Psoas muscle (tissue), 8 donors: ENCODE measurements around the gene STOX2. TPM values are rescaled to one million over a fixed set of nuclear protein-coding genes. Genes with fewer than 3 reads are reported as not detected.

Experiments
- ATAC-seq, 4 donors: fragments of 200-7000 bp; cut with Tn5 transposase; one replicate each; pipeline ENCODE4 v1.9.1; 2020; ENCODE audit warnings: moderate library complexity in 3 of 4, mild to moderate bottlenecking in 2 of 4
- DNase-seq, 2 donors: peaks; one replicate each; pipeline ENCODE4 v3.0.0-alpha.2; 2020
- H3K27ac ChIP-seq: fragments of 200-600 bp; one replicate; pipeline ENCODE4 v1.8.0; 2022
- H3K27me3 ChIP-seq, 3 donors: fragments of 200-600 bp in 1 of 3; one replicate each; pipeline versions ENCODE4 v1.6.1 to v1.8.0; 2013 to 2022; ENCODE audit warnings: low read length in 2 of 3, mild to moderate bottlenecking in 2 of 3, moderate library complexity in 1 of 3; ENCODE audit not compliant: insufficient read depth in 3 of 3
- H3K36me3 ChIP-seq, 2 donors: fragments of 200-600 bp in 1 of 2; one replicate each; pipeline versions ENCODE4 v1.6.1 to v1.8.0; 2013 to 2022; ENCODE audit warnings: low read depth in 1 of 2, mild to moderate bottlenecking in 1 of 2, moderate library complexity in 1 of 2; ENCODE audit not compliant: insufficient read depth in 1 of 2
- H3K4me1 ChIP-seq: fragments of 200-600 bp; one replicate; pipeline ENCODE4 v1.8.0; 2022
- H3K4me3 ChIP-seq: fragments of 200-600 bp; one replicate; pipeline ENCODE4 v1.8.0; 2022; ENCODE audit warnings: mild to moderate bottlenecking
- H3K9me3 ChIP-seq: fragments of 200-600 bp; one replicate; pipeline ENCODE4 v1.8.0; 2022
- CTCF ChIP-seq: fragments of 200-600 bp; IDR thresholded peaks from one replicate; pipeline ENCODE4 v1.8.0; 2022; ENCODE audit warnings: antibody characterized with exemption
- WGBS, 3 donors: extraction: QIAGEN DNeasy Blood & Tissue Kit; methylation state at CpG; one replicate each; pipeline versions ENCODE4 v1.1.6 to v1.1.7; 2013; 5-methylcytosine and 5-hydroxymethylcytosine counted together
- intact Hi-C, 2 donors: fragments of 100-400 bp; cut with DNase I; formaldehyde crosslinking; loops; one replicate each; pipeline versions ENCODE4 v1.11.0 to v1.14.2; 2022
- polyA plus RNA-seq, 3 donors: library from polyadenylated mRNA; stranded (reverse); fragments of 200-250 nt; gene quantifications; one replicate each; pipeline ENCODE4 v1.2.3, GENCODE V29; 2013
- total RNA-seq, 4 donors: library from RNA; stranded (reverse); fragmentation: NEBNext Ultra II Directional in 2 of 4; extraction: Animal tissue kit (Norgen Biotek cat#: 25700) in 2 of 4; gene quantifications; one replicate each; pipeline versions ENCODE4 v1.2.1 to v1.2.4, GENCODE V29; 2021 to 2023
- donor health status: healthy with polysubstance abuse.
- donor health status: DM: no; HTN: no; CAD: no; lungs with moderate emphysema.
- donor health status: Bipolar disorder and iron deficiency.
- donor health status: healthy.
- donor health status: DM: yes; HTN: yes; CAD: no.
- donor health status: DM: no; HTN: no; CAD: no.
- donor health status: DM: no; HTN: no; CAD: no.
- donor health status: DM: yes; HTN: yes; CAD: no.

STOX2 gene
- total and polyA plus RNA-seq, 7 donors, result 0.41 to 9.3 (median 3.4) TPM

DNA sequence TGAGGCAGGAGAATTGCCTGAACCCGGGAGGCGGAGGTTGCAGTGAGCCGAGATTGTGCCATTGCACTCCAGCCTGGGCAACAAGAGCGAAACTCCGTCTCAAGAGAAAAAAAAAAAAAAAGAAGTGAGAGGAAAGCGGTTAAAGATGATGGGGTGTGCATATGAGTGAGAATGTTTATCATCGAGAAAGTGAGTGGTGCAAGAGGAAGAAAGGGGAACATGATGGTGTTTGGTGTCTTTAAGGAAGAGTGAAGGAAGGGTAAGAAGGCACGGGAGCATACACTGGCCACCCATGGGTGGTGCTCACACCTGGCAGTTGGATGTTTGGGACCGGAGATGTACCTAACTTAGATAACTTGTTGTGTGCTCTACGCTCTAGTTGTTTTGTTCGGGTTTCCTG lies 62.2 kb downstream of the STOX2 start:
- H3K27ac ChIP-seq, result no peak overlapping the region
- H3K4me3 ChIP-seq, result no peak overlapping the region
- no peaks in the 10 kb centered on the region for H3K9me3 ChIP-seq
- WGBS, 3 donors, result 92 to 97% (median 94%) methylated on average over 11 of the region's 11 CpGs
- no peak for TF ChIP-seq CTCF
- H3K27me3 ChIP-seq, result no peaks in the 10 kb centered on the region
- ATAC-seq (no peak), DNase-seq (no peak)
- no peaks in the 10 kb centered on the region for H3K4me1 ChIP-seq
- intact Hi-C loops, result no loop called here
- H3K36me3 ChIP-seq, result no peaks in the 10 kb centered on the region

GRCh38 chr4:183968502-183968901 lies 63.4 kb downstream of the STOX2 start:
- 59 to 65% (median 63%) methylated on average over 6 of the region's 6 CpGs for WGBS, 3 donors
- DNase-seq, result no peak
- peaks cover 2% of the 10 kb centered on the region for H3K9me3 ChIP-seq
- no peaks in the 10 kb centered on the region for H3K36me3 ChIP-seq
- no peak for TF ChIP-seq CTCF
- no peak overlapping the region for H3K27ac ChIP-seq
- intact Hi-C loops, result no loop called here
- H3K4me1 ChIP-seq, result no peaks in the 10 kb centered on the region
- no peak for ATAC-seq
- H3K27me3 ChIP-seq, result no peaks in the 10 kb centered on the region
- no peak overlapping the region for H3K4me3 ChIP-seq

DNA sequence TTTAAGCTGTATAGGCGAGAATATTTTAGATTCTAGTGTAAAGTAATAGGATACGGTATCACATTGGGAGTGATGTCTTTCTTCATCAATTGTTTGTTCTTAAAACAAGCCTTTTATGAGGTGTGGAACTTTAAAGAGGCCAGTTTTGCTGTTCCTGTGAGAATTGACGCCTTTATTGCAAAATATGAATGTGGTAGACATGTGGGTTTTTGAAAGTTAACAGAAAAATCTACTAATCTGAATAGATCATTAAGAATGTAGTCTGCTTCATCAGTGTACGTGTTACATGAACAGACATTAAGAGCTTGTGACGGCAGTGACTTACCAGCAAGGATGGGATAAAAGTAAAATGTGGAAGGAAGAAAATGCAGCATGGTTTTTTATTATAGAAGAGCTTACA lies 63.8 kb downstream of the STOX2 start:
- Histone ChIP-seq H3K36me3 (no peaks in the 10 kb centered on the region), H3K4me1 (no peaks in the 10 kb centered on the region), H3K4me3 (no peak overlapping the region), H3K9me3 (peaks cover 7% of the 10 kb centered on the region), H3K27ac (no peak overlapping the region), H3K27me3 (no peaks in the 10 kb centered on the region)
- intact Hi-C loops, result no loop called here
- TF ChIP-seq CTCF, result no peak
- ATAC-seq (no peak), DNase-seq (no peak)
- 82 to 92% (median 84%) methylated on average over 5 of the region's 5 CpGs for WGBS, 3 donors

DNA sequence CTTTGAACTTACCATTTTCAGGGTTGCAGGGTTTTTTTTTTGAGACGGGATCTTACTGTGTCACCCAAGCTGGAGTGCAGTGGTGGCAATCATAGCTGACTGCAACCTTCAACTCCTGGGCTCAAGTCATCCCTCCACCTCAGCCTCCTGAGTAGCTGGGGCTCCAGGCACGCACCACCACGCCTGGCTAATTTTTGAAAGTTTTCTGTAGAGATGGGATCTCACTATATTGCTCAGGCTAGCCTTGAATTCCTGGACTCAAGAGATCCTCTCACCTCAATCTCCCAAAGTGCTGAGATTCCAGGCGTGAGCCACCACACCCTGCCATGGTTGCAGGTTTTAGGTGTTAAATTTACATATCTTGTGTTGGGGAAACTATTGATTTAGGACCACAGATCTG lies 64.5 kb downstream of the STOX2 start:
- no peaks in the 10 kb centered on the region for H3K27me3 ChIP-seq
- 92 to 98% (median 93%) methylated on average over 4 of the region's 4 CpGs for WGBS, 3 donors
- ATAC-seq, result no peak
- no peak for DNase-seq
- no peak overlapping the region for H3K27ac ChIP-seq
- H3K36me3 ChIP-seq, result no peaks in the 10 kb centered on the region
- peaks cover 13% of the 10 kb centered on the region for H3K9me3 ChIP-seq
- intact Hi-C loops, result no loop called here
- no peaks in the 10 kb centered on the region for H3K4me1 ChIP-seq
- no peak overlapping the region for H3K4me3 ChIP-seq
- TF ChIP-seq CTCF, result no peak

DNA sequence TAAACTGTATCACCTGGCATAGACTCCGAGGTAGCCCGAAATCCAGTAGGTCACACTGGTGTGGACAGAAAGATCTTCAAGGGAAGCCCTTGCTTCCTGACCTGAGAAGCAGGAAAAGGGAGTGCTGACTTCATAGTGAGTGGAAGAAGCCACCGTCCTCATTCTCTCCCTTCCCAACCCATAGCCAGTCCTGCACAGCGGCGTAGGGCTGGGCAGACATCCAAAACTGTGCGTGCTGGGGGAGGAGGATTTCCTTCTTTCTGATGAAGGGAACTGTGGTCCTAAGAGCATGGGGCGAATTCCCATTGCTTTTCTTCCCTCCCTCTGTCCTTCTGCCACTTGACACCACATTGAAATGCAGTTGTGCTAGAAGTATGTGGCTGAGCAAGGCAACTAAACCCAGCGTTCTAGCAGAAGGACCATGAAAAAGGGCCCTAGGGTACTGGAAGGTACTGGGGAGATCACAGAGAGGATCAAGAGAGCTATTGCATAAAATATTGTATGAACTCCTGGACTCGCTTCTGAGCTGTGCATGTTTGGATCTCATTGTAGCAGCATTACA lies 66.9 kb downstream of the STOX2 start:
- DNase-seq, result no peak
- no peak for TF ChIP-seq CTCF
- no peaks in the 10 kb centered on the region for H3K36me3 ChIP-seq
- 32 to 39% (median 36%) methylated on average over 9 of the region's 9 CpGs for WGBS, 3 donors
- intact Hi-C loops, result no loop called here
- H3K27me3 ChIP-seq, result no peaks in the 10 kb centered on the region
- H3K9me3 ChIP-seq, result peaks cover 24% of the 10 kb centered on the region
- no peak overlapping the region for H3K27ac ChIP-seq
- no peak overlapping the region for H3K4me3 ChIP-seq
- H3K4me1 ChIP-seq, result no peaks in the 10 kb centered on the region
- no peak for ATAC-seq
